ENCODE results near the gene TTL. TPM values are rescaled to one million over a fixed set of nuclear protein-coding genes. Genes with fewer than 3 reads are reported as not detected.

Gene TTL
- total and polyA plus RNA-seq, 2 of the 13 experiments (the other 11 are each of a cell fraction or from before 2014, with no cell fraction given) = 19.0 to 59.8 TPM

DNA sequence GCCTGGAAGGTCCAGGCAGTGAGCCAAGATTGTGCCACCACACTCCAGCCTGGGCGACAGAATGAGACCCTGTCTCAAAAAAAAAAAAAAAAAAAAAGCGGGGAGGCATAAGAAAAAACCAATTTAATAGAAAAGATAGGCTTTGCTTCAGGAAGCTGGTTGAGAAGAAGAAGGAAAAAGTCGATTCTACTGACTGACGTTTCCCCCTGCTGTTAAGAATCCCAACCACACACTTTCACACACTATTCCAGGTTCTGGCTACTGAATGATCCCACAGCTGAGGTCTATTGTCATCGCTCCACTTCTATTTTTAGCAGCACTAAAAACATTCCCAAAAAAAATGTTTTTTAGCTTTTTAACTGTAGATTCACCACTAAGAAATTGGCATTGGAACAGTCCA, 95.8 kb downstream of the TTL start (continued):
- no peak for TF ChIP-seq ZNF138 (CRISPR knock-in tag; IDR thresholded peaks at IDR 0.05; ENCODE audit: low read depth)
- TF ChIP-seq SMAD3 (CRISPR knock-in tag; IDR thresholded peaks at IDR 0.05) = no peak
- TF ChIP-seq, protein P1, sequence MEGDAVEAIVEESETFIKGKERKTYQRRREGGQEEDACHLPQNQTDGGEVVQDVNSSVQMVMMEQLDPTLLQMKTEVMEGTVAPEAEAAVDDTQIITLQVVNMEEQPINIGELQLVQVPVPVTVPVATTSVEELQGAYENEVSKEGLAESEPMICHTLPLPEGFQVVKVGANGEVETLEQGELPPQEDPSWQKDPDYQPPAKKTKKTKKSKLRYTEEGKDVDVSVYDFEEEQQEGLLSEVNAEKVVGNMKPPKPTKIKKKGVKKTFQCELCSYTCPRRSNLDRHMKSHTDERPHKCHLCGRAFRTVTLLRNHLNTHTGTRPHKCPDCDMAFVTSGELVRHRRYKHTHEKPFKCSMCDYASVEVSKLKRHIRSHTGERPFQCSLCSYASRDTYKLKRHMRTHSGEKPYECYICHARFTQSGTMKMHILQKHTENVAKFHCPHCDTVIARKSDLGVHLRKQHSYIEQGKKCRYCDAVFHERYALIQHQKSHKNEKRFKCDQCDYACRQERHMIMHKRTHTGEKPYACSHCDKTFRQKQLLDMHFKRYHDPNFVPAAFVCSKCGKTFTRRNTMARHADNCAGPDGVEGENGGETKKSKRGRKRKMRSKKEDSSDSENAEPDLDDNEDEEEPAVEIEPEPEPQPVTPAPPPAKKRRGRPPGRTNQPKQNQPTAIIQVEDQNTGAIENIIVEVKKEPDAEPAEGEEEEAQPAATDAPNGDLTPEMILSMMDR (CRISPR knock-in tag; IDR thresholded peaks at IDR 0.05) = peak; percentile 42
- TF ChIP-seq, protein P2, sequence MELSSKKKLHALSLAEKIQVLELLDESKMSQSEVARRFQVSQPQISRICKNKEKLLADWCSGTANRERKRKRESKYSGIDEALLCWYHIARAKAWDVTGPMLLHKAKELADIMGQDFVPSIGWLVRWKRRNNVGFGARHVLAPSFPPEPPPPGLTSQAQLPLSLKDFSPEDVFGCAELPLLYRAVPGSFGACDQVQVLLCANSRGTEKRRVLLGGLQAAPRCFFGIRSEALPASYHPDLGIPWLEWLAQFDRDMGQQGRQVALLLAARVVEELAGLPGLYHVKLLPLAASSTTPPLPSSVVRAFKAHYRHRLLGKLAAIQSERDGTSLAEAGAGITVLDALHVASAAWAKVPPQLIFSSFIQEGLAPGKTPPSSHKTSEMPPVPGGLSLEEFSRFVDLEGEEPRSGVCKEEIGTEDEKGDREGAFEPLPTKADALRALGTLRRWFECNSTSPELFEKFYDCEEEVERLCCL (CRISPR knock-in tag; IDR thresholded peaks at IDR 0.05; ENCODE audit: borderline replicate concordance) = no peak
- TF ChIP-seq, protein P3, sequence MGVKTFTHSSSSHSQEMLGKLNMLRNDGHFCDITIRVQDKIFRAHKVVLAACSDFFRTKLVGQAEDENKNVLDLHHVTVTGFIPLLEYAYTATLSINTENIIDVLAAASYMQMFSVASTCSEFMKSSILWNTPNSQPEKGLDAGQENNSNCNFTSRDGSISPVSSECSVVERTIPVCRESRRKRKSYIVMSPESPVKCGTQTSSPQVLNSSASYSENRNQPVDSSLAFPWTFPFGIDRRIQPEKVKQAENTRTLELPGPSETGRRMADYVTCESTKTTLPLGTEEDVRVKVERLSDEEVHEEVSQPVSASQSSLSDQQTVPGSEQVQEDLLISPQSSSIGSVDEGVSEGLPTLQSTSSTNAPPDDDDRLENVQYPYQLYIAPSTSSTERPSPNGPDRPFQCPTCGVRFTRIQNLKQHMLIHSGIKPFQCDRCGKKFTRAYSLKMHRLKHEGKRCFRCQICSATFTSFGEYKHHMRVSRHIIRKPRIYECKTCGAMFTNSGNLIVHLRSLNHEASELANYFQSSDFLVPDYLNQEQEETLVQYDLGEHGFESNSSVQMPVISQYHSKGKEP (CRISPR knock-in tag; IDR thresholded peaks at IDR 0.05) = no peak
- TF ChIP-seq ZNF780A (CRISPR knock-in tag; IDR thresholded peaks at IDR 0.05) = no peak
- no peak for TF ChIP-seq HNRNPUL1 (IDR thresholded peaks at IDR 0.05; ENCODE audit: low read depth, low read length)
- no peak for TF ChIP-seq FOXP1 (IDR thresholded peaks at IDR 0.05)
- no peak for TF ChIP-seq FOXP1 (CRISPR knock-in tag; IDR thresholded peaks at IDR 0.05)
- TF ChIP-seq, protein P4, sequence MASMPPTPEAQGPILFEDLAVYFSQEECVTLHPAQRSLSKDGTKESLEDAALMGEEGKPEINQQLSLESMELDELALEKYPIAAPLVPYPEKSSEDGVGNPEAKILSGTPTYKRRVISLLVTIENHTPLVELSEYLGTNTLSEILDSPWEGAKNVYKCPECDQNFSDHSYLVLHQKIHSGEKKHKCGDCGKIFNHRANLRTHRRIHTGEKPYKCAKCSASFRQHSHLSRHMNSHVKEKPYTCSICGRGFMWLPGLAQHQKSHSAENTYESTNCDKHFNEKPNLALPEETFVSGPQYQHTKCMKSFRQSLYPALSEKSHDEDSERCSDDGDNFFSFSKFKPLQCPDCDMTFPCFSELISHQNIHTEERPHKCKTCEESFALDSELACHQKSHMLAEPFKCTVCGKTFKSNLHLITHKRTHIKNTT (CRISPR knock-in tag; IDR thresholded peaks at IDR 0.05) = no peak
- TF ChIP-seq RARG (CRISPR knock-in tag; IDR thresholded peaks at IDR 0.05; ENCODE audit: low read depth) = no peak
- TF ChIP-seq MBD4 (IDR thresholded peaks at IDR 0.05; ENCODE audit: borderline replicate concordance, low read length) = no peak
